ENCODE results near the gene DDX17.
"Not testable (repeated sequence)": the region's sequence is repeated elsewhere in the genome, so short reads cannot be mapped to it uniquely, and the experiment has no call there.

The DDX17 gene

GRCh38 chr22:38485783-38486182 lies 20.3 kb downstream of the DDX17 start:
- DNase-seq = no peak
- no peak for TF ChIP-seq GATA1 (IDR thresholded peaks at IDR 0.05; ENCODE audit: low read depth, low read length)

GRCh38 chr22:38484244-38484643 lies 21.9 kb downstream of the DDX17 start:
- TF ChIP-seq GATA1 (IDR thresholded peaks at IDR 0.05; ENCODE audit: low read depth, low read length) (no peak), POLR2A (IDR thresholded peaks at IDR 0.05; ENCODE audit: low read length) (no peak)
- DNase-seq = no peak

DNA sequence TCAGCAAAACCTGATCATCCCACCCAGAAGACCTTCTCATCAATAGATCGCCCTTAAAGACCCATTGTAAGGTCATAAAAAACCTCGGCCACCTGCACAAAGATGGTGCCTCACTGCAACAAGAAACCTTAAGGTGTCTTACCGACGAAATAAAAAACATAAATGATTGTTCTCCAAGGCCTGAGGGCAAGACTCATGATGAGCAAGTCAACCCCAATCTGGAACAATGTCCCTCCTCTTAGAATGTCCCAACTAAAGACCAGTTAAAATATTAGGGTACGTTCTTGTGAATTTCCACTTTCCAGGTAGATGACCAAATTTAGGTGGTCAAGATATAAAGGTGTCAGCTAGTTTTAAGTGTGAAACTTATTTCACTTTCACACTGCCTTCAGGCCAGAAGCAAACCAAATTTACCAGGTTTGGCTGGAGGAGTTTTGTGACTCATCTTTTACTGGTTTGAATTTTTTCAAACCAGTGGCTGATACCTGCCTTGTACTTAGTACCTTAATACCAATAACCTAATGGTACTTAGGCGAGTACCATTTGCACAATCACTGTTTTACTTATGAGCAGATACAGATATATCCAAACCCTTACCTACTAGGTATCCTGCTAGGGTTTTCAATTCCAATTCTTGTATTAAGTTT lies 23.3 kb downstream of the DDX17 start:
- no peak for DNase-seq
- TF ChIP-seq GATA1 (IDR thresholded peaks at IDR 0.05; ENCODE audit: low read depth, low read length) (no peak), POLR2A (IDR thresholded peaks at IDR 0.05; ENCODE audit: low read length) (peak; percentile 2)

- DNase-seq = no peak
- TF ChIP-seq GATA1 (IDR thresholded peaks at IDR 0.05; ENCODE audit: low read depth, low read length) (no peak), POLR2A (IDR thresholded peaks at IDR 0.05; ENCODE audit: low read length) (peak; percentile 19)
These were observed 24.2 kb downstream of the DDX17 start for GRCh38 chr22:38481871-38482332.

- TF ChIP-seq POLR2A (IDR thresholded peaks at IDR 0.05; ENCODE audit: low read length) = no peak
- TF ChIP-seq GATA1 (IDR thresholded peaks at IDR 0.05; ENCODE audit: low read depth, low read length) = no peak
- no peak for DNase-seq
These were observed 24.8 kb downstream of the DDX17 start for GRCh38 chr22:38481162-38481870.

GRCh38 chr22:38479096-38479837 lies 26.8 kb downstream of the DDX17 start:
- TF ChIP-seq POLR2A (IDR thresholded peaks at IDR 0.05; ENCODE audit: low read length) = no peak
- TF ChIP-seq GATA1 (IDR thresholded peaks at IDR 0.05; ENCODE audit: low read depth, low read length) = no peak
- DNase-seq = peak in 1 of 2 experiments; percentile 30

- DNase-seq = peak in 1 of 2 experiments; percentile 41
- TF ChIP-seq POLR2A (IDR thresholded peaks at IDR 0.05; ENCODE audit: low read length) (peak; percentile 19), GATA1 (IDR thresholded peaks at IDR 0.05; ENCODE audit: low read depth, low read length) (no peak)
These were observed 28.5 kb downstream of the DDX17 start for GRCh38 chr22:38477585-38477984.

DNA sequence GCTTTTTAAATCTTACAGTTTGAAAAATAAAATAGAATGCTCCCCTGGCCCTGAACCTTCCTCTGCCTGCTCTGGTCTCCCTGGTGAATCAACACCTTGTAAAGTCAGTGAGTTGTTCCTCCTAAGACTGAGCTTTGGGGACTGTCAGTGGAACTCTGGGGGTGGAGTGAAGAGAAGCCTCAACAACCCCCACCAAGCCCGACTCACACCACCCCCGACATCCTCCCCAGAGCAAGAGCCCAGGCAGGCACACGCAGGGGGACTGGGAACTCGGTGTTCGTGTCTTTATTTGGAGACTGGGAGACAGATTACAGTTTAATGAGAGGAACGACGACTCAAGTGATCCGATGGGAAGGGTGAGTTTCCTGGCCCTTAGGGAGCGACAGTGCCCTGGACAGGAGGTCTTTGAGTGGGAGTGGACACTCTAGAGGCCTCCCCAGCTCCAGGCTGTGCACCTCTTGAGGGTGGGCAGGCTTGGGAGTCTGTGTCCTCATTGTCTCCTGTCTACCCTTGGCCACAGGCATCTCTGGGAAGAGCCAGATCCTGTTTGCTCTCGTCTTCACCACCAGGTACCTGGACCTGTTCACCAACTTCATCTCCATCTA lies 32.0 kb downstream of the DDX17 start:
- no peak for DNase-seq
- TF ChIP-seq GATA1 (IDR thresholded peaks at IDR 0.05; ENCODE audit: low read depth, low read length) = no peak
- no peak for TF ChIP-seq POLR2A (IDR thresholded peaks at IDR 0.05; ENCODE audit: low read length)

DNA sequence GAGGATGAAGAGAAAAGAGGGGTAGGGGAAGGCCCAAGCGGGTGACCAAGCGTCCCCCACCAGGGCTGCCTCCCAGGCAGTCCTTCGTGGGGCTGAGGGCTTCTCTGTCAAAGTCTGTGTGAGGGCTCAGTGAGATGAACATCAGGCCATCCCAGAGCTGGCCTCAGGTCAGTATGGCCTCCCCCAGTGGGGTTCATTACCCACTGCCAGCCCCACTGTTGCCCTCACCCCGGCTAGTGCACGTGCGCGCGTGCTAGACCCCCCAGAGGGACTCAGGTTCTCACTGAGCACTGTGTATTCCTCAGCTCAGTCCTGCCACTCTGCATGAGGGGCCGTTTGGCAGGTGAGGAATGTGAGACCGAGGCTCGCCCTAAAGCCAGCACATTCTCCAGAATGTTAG lies 34.9 kb downstream of the DDX17 start:
- no peak for DNase-seq
- TF ChIP-seq GATA1 (IDR thresholded peaks at IDR 0.05; ENCODE audit: low read depth, low read length) (no peak), POLR2A (IDR thresholded peaks at IDR 0.05; ENCODE audit: low read length) (no peak)

GRCh38 chr22:38470179-38470578 lies 35.9 kb downstream of the DDX17 start:
- not testable (repeated sequence) for DNase-seq

GRCh38 chr22:38469306-38469781 lies 36.8 kb downstream of the DDX17 start:
- DNase-seq = no peak
- TF ChIP-seq GATA1 (IDR thresholded peaks at IDR 0.05; ENCODE audit: low read depth, low read length) = no peak
- TF ChIP-seq POLR2A (IDR thresholded peaks at IDR 0.05; ENCODE audit: low read length) = no peak

GRCh38 chr22:38468443-38469305 lies 37.4 kb downstream of the DDX17 start:
- no peak for TF ChIP-seq POLR2A (IDR thresholded peaks at IDR 0.05; ENCODE audit: low read length)
- TF ChIP-seq GATA1 (IDR thresholded peaks at IDR 0.05; ENCODE audit: low read depth, low read length) = no peak
- DNase-seq = peak in 1 of 2 experiments; percentile 33

- DNase-seq = peak; percentile 63 to 84
- no peak for TF ChIP-seq POLR2A (IDR thresholded peaks at IDR 0.05; ENCODE audit: low read length)
- no peak for TF ChIP-seq GATA1 (IDR thresholded peaks at IDR 0.05; ENCODE audit: low read depth, low read length)
These were observed 38.1 kb downstream of the DDX17 start, which contains the start of gene KDELR3 for GRCh38 chr22:38467904-38468442. TSS of gene KDELR3 (plus strand) at chr22:38468096. CDS start at chr22:38468234, 138 bp downstream.
